Lower lobe of right lung (tissue), 2 donors: Measurements from ENCODE around the gene SLIT3. TPM values are rescaled to one million over a fixed set of nuclear protein-coding genes. Genes with fewer than 3 reads are reported as not detected.

Experiments
- ATAC-seq, 2 donors: fragments of 200-7000 bp; cut with Tn5 transposase; one replicate each; pipeline ENCODE4 v1.9.1; 2020 to 2022; ENCODE audit warnings: mild to moderate bottlenecking in 2 of 2, moderate library complexity in 2 of 2
- DNase-seq: peaks from one replicate; pipeline ENCODE4 v3.0.0-alpha.2; 2020
- H3K27ac ChIP-seq: fragments of 200-600 bp; one replicate; pipeline ENCODE4 v1.8.0; 2022
- H3K27me3 ChIP-seq: fragments of 200-600 bp; one replicate; pipeline ENCODE4 v1.8.0; 2022; ENCODE audit warnings: low read depth
- H3K36me3 ChIP-seq: fragments of 200-600 bp; one replicate; pipeline ENCODE4 v1.8.0; 2022; ENCODE audit warnings: mild to moderate bottlenecking
- H3K4me1 ChIP-seq: fragments of 200-600 bp; one replicate; pipeline ENCODE4 v1.8.0; 2022
- H3K4me3 ChIP-seq: fragments of 200-600 bp; one replicate; pipeline ENCODE4 v1.8.0; 2022; ENCODE audit warnings: mild to moderate bottlenecking
- H3K9me3 ChIP-seq: fragments of 200-600 bp; one replicate; pipeline ENCODE4 v1.8.0; 2022
- CTCF ChIP-seq: fragments of 200-600 bp; IDR thresholded peaks from one replicate; pipeline ENCODE4 v1.8.0; 2022; ENCODE audit warnings: antibody characterized with exemption, mild to moderate bottlenecking
- intact Hi-C: fragments of 100-400 bp; cut with DNase I; formaldehyde crosslinking; loops from one replicate; pipeline ENCODE4 v1.11.0; 2022
- total RNA-seq: library from RNA; stranded (reverse); fragmentation: NEBNext Ultra II Directional; extraction: Animal tissue kit (Norgen Biotek cat#: 25700); gene quantifications from one replicate; pipeline ENCODE4 v1.2.1, GENCODE V29; 2021
- donor health status: DM: no; HTN: yes; CAD: no; lungs with severe emphysema.

The SLIT3 gene
- total RNA-seq, 1 donor from 2014 or later = 48.6 TPM

DNA sequence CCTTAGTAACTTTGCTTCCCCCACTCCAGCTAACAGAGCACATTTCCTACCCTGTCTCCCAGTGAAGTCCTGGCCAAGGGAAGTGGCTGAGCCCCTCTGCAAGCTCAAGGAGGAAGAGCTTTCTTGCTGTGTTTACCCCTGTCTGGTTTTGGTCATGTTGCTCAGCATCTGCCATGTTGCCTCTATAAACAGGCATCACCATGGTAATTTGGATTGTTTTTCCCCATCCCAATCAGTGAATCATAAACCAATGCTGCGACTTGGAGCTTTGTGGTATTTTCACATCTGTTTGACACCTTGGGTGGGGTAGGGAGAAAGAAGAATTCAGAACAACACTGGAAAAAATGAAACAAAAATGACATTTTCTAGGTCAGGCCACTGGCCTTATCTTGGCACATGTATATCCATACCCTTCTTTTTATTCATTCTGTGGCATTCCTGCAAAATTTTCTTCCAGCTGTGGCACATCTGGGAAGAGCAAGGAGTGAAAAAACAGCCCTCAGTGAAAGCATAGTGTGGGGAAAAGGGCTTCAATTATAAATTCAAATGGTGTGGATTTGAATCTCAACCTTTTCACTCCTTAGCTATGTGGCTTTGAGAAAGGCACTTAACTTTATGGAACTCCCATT is 42.5 kb downstream of the SLIT3 start:
- H3K27me3 ChIP-seq = no peaks in the 10 kb centered on the region
- H3K36me3 ChIP-seq = no peaks in the 10 kb centered on the region
- no peaks in the 10 kb centered on the region for H3K4me1 ChIP-seq
- TF ChIP-seq CTCF = no peak
- H3K9me3 ChIP-seq = no peaks in the 10 kb centered on the region
- no peak overlapping the region for H3K4me3 ChIP-seq
- DNase-seq (no peak), ATAC-seq (no peak)
- H3K27ac ChIP-seq = no peak overlapping the region
- intact Hi-C loops = no loop called here

DNA sequence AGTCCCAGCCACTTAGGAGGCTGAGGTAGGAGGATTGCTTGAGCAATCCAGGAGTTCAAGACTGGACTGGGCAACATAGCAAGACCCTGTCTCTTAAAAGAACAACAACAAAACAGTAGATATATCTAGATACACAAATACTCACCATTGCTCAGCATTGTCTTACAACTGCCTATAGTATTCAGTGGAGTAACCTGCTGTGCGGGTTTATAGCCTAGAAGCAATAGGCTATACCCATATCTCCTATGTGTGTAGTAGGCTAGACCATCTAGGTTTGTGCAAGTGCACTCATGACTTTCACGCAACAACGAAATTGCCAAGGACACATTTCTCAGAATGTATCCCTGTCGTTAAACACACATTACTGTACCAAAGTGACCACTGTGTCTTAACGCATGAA is 44.7 kb downstream of the SLIT3 start:
- no peaks in the 10 kb centered on the region for H3K9me3 ChIP-seq
- intact Hi-C loops = no loop called here
- no peaks in the 10 kb centered on the region for H3K27me3 ChIP-seq
- H3K4me1 ChIP-seq = no peaks in the 10 kb centered on the region
- ATAC-seq (no peak), DNase-seq (no peak)
- no peak overlapping the region for H3K4me3 ChIP-seq
- no peaks in the 10 kb centered on the region for H3K36me3 ChIP-seq
- no peak overlapping the region for H3K27ac ChIP-seq
- TF ChIP-seq CTCF = no peak

DNA sequence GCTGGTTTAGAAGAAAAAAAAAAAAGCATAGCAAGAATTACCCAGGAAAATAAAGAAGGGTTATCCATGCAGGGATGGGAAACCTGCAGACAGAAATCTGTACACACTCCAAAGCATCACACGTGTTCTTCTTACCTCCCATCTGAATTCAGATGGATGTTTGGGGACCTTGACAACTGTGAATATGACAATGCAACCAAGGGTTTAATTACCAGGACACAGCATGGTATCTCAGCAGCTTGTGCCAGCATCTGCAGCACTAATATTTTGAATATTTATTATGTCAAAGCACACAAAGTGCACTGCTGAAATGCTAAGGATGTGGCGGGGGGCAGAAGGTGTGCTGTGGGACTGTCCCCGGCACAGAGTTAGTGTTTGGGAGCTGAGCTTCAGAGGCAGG is 47.9 kb downstream of the SLIT3 start:
- no peak for TF ChIP-seq CTCF
- Histone ChIP-seq H3K4me3 (no peak overlapping the region), H3K36me3 (no peaks in the 10 kb centered on the region), H3K27me3 (no peaks in the 10 kb centered on the region), H3K27ac (no peak overlapping the region), H3K4me1 (no peaks in the 10 kb centered on the region), H3K9me3 (no peaks in the 10 kb centered on the region)
- intact Hi-C loops = no loop called here
- DNase-seq (no peak), ATAC-seq (no peak)

DNA sequence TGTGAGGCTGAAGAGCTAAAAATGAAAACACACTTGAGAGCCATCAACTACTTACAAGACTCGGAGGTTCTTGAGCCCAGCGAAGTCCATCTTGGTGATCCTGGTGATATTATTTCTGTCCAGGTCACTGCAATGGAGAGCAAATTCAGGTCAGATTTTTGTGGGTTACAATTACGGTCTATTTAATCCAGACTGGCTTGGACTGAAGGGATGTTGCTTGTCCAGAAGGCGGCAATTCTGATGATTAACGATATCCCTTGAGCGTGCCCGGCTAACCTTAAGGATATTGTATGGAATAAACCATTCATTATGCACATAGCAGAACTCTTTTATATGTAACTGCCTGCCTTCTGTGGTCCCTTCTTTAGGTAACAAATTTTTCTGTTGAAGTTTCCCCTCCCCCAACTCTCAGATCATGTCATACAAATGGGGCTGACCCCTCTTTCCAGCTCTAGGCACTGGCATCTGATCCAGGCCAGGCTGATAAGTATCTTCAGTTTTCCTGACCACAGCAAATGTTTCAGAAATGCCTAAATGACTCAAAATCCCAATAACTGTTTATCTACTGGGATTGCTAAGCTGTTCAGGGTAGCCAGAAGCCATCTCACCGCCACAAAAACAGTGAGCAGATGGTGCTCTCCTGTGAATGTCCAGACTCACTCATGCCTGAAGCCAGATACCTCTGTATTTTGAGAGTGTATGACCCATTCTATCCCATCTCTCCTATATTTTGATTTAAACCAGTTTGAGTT is 49.4 kb downstream of the SLIT3 start:
- Histone ChIP-seq H3K27ac (no peak overlapping the region), H3K4me3 (no peak overlapping the region), H3K4me1 (no peaks in the 10 kb centered on the region), H3K9me3 (no peaks in the 10 kb centered on the region), H3K36me3 (no peaks in the 10 kb centered on the region), H3K27me3 (no peaks in the 10 kb centered on the region)
- no peak for DNase-seq
- ATAC-seq = no peak
- intact Hi-C loops = no loop called here
- TF ChIP-seq CTCF = no peak

GRCh38 chr5:169250887-169251286 is 50.1 kb downstream of the SLIT3 start:
- ATAC-seq = no peak
- DNase-seq = no peak
- intact Hi-C loops = no loop called here
- Histone ChIP-seq H3K27ac (no peak overlapping the region), H3K9me3 (no peaks in the 10 kb centered on the region), H3K4me1 (no peaks in the 10 kb centered on the region), H3K36me3 (no peaks in the 10 kb centered on the region), H3K27me3 (no peaks in the 10 kb centered on the region), H3K4me3 (no peak overlapping the region)
- no peak for TF ChIP-seq CTCF
